Measurements from ENCODE around the gene GTSE1. TPM values are rescaled to one million over a fixed set of nuclear protein-coding genes. Genes with fewer than 3 reads are reported as not detected.
A peak's percentile ranks its signal among the peaks of the same experiment; 100 is the strongest.

The GTSE1 gene
- total and polyA plus RNA-seq, 10 donors = 1.3 to 5.2 (median 3.0) TPM

GRCh38 chr22:46372686-46373085 lies 76.0 kb downstream of the GTSE1 start:
- TF ChIP-seq CTCF (IDR thresholded peaks at IDR 0.05 in 8 of 11, conservative IDR thresholded peaks at IDR 0.05 in 3 of 11) = no peak
- no peak for TF ChIP-seq POLR2A (IDR thresholded peaks at IDR 0.05)
- TF ChIP-seq POLR2AphosphoS5 (IDR thresholded peaks at IDR 0.05) = no peak
- Histone ChIP-seq H3K9me3 (peaks cover 0 to 28% (median 21%) of the 10 kb centered on the region in 8 donors), H3K36me3 (peaks cover 0 to 29% (median 2%) of the 10 kb centered on the region in 6 donors), H3K4me1 (peaks cover 0 to 42% (median 13%) of the 10 kb centered on the region in 6 donors), H3K27ac (no peak overlapping the region), H3K4me3 (no peak overlapping the region), H3K27me3 (replicated peaks in 1 of 7) (peaks cover 0 to 26% (median 2%) of the 10 kb centered on the region in 7 donors)
- 89 to 96% (median 91%) methylated on average over 5 to 18 of the region's 18 CpGs for WGBS, 5 donors
- intact Hi-C loops (cut with DNase I; ENCODE audit: low total_unique reads) = no loop called here
- DNase-seq = no peak

GRCh38 chr22:46373159-46373558 lies 76.5 kb downstream of the GTSE1 start:
- Histone ChIP-seq H3K27me3 (replicated peaks in 1 of 7) (peaks cover 0 to 25% (median 0%) of the 10 kb centered on the region in 7 donors), H3K4me1 (peaks cover 0 to 39% (median 11%) of the 10 kb centered on the region in 6 donors), H3K36me3 (peaks cover 0 to 29% (median 2%) of the 10 kb centered on the region in 6 donors), H3K4me3 (no peak overlapping the region), H3K27ac (no peak overlapping the region), H3K9me3 (peaks cover 0 to 28% (median 21%) of the 10 kb centered on the region in 8 donors)
- 43 to 57% (median 52%) methylated on average over 4 to 8 of the region's 8 CpGs for WGBS, 5 donors
- DNase-seq = no peak
- TF ChIP-seq POLR2AphosphoS5 (IDR thresholded peaks at IDR 0.05) = no peak
- no peak for TF ChIP-seq CTCF (IDR thresholded peaks at IDR 0.05 in 8 of 11, conservative IDR thresholded peaks at IDR 0.05 in 3 of 11)
- no peak for TF ChIP-seq POLR2A (IDR thresholded peaks at IDR 0.05)
- intact Hi-C loops (cut with DNase I; ENCODE audit: low total_unique reads) = no loop called here

GRCh38 chr22:46373921-46374662 lies 77.4 kb downstream of the GTSE1 start:
- 10 to 28% (median 19%) methylated on average over 25 to 31 of the region's 31 CpGs for WGBS, 5 donors
- Histone ChIP-seq H3K4me1 (peaks cover 0 to 39% (median 11%) of the 10 kb centered on the region in 6 donors), H3K27ac (peak overlapping the region in 1 of 8 donors; percentile 33), H3K4me3 (no peak overlapping the region), H3K36me3 (peaks cover 0 to 36% (median 2%) of the 10 kb centered on the region in 6 donors), H3K9me3 (peaks cover 0 to 28% (median 21%) of the 10 kb centered on the region in 8 donors), H3K27me3 (replicated peaks in 1 of 7) (peaks cover 0 to 25% (median 0%) of the 10 kb centered on the region in 7 donors)
- no peak for TF ChIP-seq CTCF (IDR thresholded peaks at IDR 0.05 in 8 of 11, conservative IDR thresholded peaks at IDR 0.05 in 3 of 11)
- TF ChIP-seq POLR2A (IDR thresholded peaks at IDR 0.05) = no peak
- no peak for TF ChIP-seq POLR2AphosphoS5 (IDR thresholded peaks at IDR 0.05)
- no peak for DNase-seq
- intact Hi-C loops (cut with DNase I; ENCODE audit: low total_unique reads) = no loop called here
